Esophagus (tissue), 2 donors: ENCODE data around the gene KCNG2. TPM values are rescaled to one million over a fixed set of nuclear protein-coding genes. Genes with fewer than 3 reads are reported as not detected.

Experiments
- H3K27ac ChIP-seq, 2 donors: one replicate each; pipeline ENCODE4 v1.5.1; 2013; ENCODE audit warnings: low read depth in 2 of 2, mild to moderate bottlenecking in 2 of 2, inconsistent platforms in 1 of 2, low read length in 1 of 2, moderate library complexity in 1 of 2
- H3K27me3 ChIP-seq, 2 donors: one replicate each; pipeline ENCODE4 v1.6.1; 2013; ENCODE audit warnings: low read length in 2 of 2, control low read depth in 1 of 2, mild to moderate bottlenecking in 1 of 2; ENCODE audit not compliant: insufficient read depth in 2 of 2, control insufficient read depth in 1 of 2
- H3K36me3 ChIP-seq, 2 donors: one replicate each; pipeline ENCODE4 v1.6.1; 2013; ENCODE audit warnings: low read length in 1 of 2; ENCODE audit not compliant: control insufficient read depth in 2 of 2, insufficient read depth in 2 of 2
- H3K4me1 ChIP-seq, 2 donors: one replicate each; pipeline ENCODE4 v1.6.1; 2013; ENCODE audit warnings: low read length in 1 of 2; ENCODE audit not compliant: control insufficient read depth in 2 of 2, insufficient read depth in 2 of 2
- H3K4me3 ChIP-seq, 2 donors: one replicate each; pipeline ENCODE4 v1.5.1; 2013; ENCODE audit warnings: low read length in 2 of 2, mild to moderate bottlenecking in 2 of 2, low read depth in 1 of 2, moderate library complexity in 1 of 2
- H3K9me3 ChIP-seq, 2 donors: one replicate each; pipeline ENCODE4 v1.6.1; 2013; ENCODE audit warnings: mild to moderate bottlenecking in 2 of 2, low read depth in 1 of 2, low read length in 1 of 2, moderate library complexity in 1 of 2; ENCODE audit not compliant: control insufficient read depth in 2 of 2, insufficient read depth in 1 of 2
- WGBS, 2 donors: extraction: QIAGEN DNeasy Blood & Tissue Kit; methylation state at CpG; one replicate each; pipeline ENCODE4 v1.1.7; 2013; 5-methylcytosine and 5-hydroxymethylcytosine counted together
- polyA plus RNA-seq, 2 donors: library from polyadenylated mRNA; stranded (reverse); fragments of 200-250 nt; gene quantifications; one replicate each; pipeline ENCODE4 v1.2.3, GENCODE V29; 2013
- donor health status: healthy with polysubstance abuse.
- donor health status: Bipolar disorder and iron deficiency.

KCNG2 gene
- polyA plus RNA-seq, 2 donors: 0.04 TPM; not detected in 1

GRCh38 chr18:79912994-79913831, 115.5 kb downstream of the KCNG2 start:
- WGBS, 2 donors: 89 to 92% methylated on average over 28 of the region's 28 CpGs
- Histone ChIP-seq H3K27me3 (no peaks in the 10 kb centered on the region), H3K4me3 (no peak overlapping the region), H3K4me1 (peaks cover 0 to 3% of the 10 kb centered on the region in 2 donors), H3K36me3 (peaks cover 13 to 45% of the 10 kb centered on the region in 2 donors), H3K27ac (no peak overlapping the region), H3K9me3 (peaks cover 0 to 5% of the 10 kb centered on the region in 2 donors)

- Histone ChIP-seq H3K36me3 (peaks cover 17 to 51% of the 10 kb centered on the region in 2 donors), H3K4me1 (peaks cover 0 to 3% of the 10 kb centered on the region in 2 donors), H3K27me3 (no peaks in the 10 kb centered on the region), H3K4me3 (no peak overlapping the region), H3K9me3 (peaks cover 0 to 5% of the 10 kb centered on the region in 2 donors), H3K27ac (no peak overlapping the region)
- 86 to 90% methylated on average over 17 to 20 of the region's 20 CpGs for WGBS, 2 donors
Observed at GRCh38 chr18:79914614-79915160, 116.9 kb downstream of the KCNG2 start.

- Histone ChIP-seq H3K4me1 (peaks cover 0 to 3% of the 10 kb centered on the region in 2 donors), H3K4me3 (no peak overlapping the region), H3K9me3 (peaks cover 0 to 2% of the 10 kb centered on the region in 2 donors), H3K27ac (no peak overlapping the region), H3K36me3 (peaks cover 17 to 51% of the 10 kb centered on the region in 2 donors), H3K27me3 (no peaks in the 10 kb centered on the region)
- WGBS, 2 donors: 95% methylated on average over 43 to 50 of the region's 50 CpGs
Observed at GRCh38 chr18:79915161-79916127, 117.7 kb downstream of the KCNG2 start.

- 88 to 89% methylated on average over 26 of the region's 26 CpGs for WGBS, 2 donors
- Histone ChIP-seq H3K27ac (no peak overlapping the region), H3K27me3 (no peaks in the 10 kb centered on the region), H3K4me1 (peaks cover 0 to 3% of the 10 kb centered on the region in 2 donors), H3K4me3 (no peak overlapping the region), H3K36me3 (peaks cover 17 to 47% of the 10 kb centered on the region in 2 donors), H3K9me3 (peaks cover 0 to 2% of the 10 kb centered on the region in 2 donors)
Observed at GRCh38 chr18:79916128-79916494, 118.4 kb downstream of the KCNG2 start.

- no peaks in the 10 kb centered on the region for H3K27me3 ChIP-seq
- WGBS, 2 donors: 96 to 97% methylated on average over 24 of the region's 24 CpGs
- no peak overlapping the region for H3K27ac ChIP-seq
- peaks cover 17 to 43% of the 10 kb centered on the region in 2 donors for H3K36me3 ChIP-seq
- no peak overlapping the region for H3K4me3 ChIP-seq
- peaks cover 0 to 3% of the 10 kb centered on the region in 2 donors for H3K4me1 ChIP-seq
- peaks cover 0 to 2% of the 10 kb centered on the region in 2 donors for H3K9me3 ChIP-seq
Observed at GRCh38 chr18:79916546-79917168, 118.9 kb downstream of the KCNG2 start.

GRCh38 chr18:79917169-79917852, 119.6 kb downstream of the KCNG2 start:
- no peaks in the 10 kb centered on the region for H3K27me3 ChIP-seq

GRCh38 chr18:79917853-79918614, 120.3 kb downstream of the KCNG2 start:
- Histone ChIP-seq H3K27ac (no peak overlapping the region), H3K4me3 (no peak overlapping the region), H3K4me1 (no peaks in the 10 kb centered on the region), H3K9me3 (peaks cover 0 to 2% of the 10 kb centered on the region in 2 donors), H3K36me3 (peaks cover 12 to 48% of the 10 kb centered on the region in 2 donors), H3K27me3 (no peaks in the 10 kb centered on the region)
- 95 to 96% methylated on average over 23 to 25 of the region's 25 CpGs for WGBS, 2 donors

More at GRCh38 chr18:79917169-79917852, 119.6 kb downstream of the KCNG2 start:
- Histone ChIP-seq H3K36me3 (peaks cover 17 to 47% of the 10 kb centered on the region in 2 donors), H3K9me3 (peaks cover 0 to 2% of the 10 kb centered on the region in 2 donors), H3K4me1 (peaks cover 0 to 2% of the 10 kb centered on the region in 2 donors), H3K4me3 (no peak overlapping the region), H3K27ac (no peak overlapping the region)
- WGBS, 2 donors: 96 to 97% methylated on average over 27 to 28 of the region's 28 CpGs

- no peak overlapping the region for H3K4me3 ChIP-seq
- 97 to 98% methylated on average over 20 of the region's 20 CpGs for WGBS, 2 donors
- no peaks in the 10 kb centered on the region for H3K4me1 ChIP-seq
- peaks cover 12 to 48% of the 10 kb centered on the region in 2 donors for H3K36me3 ChIP-seq
- no peak overlapping the region for H3K27ac ChIP-seq
- H3K27me3 ChIP-seq: no peaks in the 10 kb centered on the region
- peaks cover 0 to 2% of the 10 kb centered on the region in 2 donors for H3K9me3 ChIP-seq
Observed at GRCh38 chr18:79918615-79919011, 120.9 kb downstream of the KCNG2 start.
